ENCODE results near the gene UBL4B.
A peak's percentile ranks its signal among the peaks of the same experiment; 100 is the strongest.

The UBL4B gene

GRCh38 chr1:110119843-110120242 lies 7.6 kb downstream of the UBL4B start:
- Histone ChIP-seq H3K9me3 (ENCODE audit: control insufficient read depth, insufficient read depth, low read depth, low read length) (no peaks in the 10 kb centered on the region), H3K27ac (ENCODE audit: extremely low read depth, low read depth, low read length) (no peak overlapping the region), H3K4me3 (ENCODE audit: low read depth, low read length) (no peak overlapping the region), H3K4me1 (ENCODE audit: control insufficient read depth, insufficient read depth, low read length) (no peaks in the 10 kb centered on the region), H3K36me3 (ENCODE audit: control insufficient read depth in 2 of 2, insufficient read depth in 1 of 2, low read length in 2 of 2) (no peaks in the 10 kb centered on the region)
- CTCF ChIA-PET = interaction anchor here (0.6 to 1.5 kb wide), 4 partner anchors 16 to 1280 kb away, joined by 3 to 8 read pairs (median 4); no protein-coding TSS in a partner anchor
- no peak for TF ChIP-seq ZNF202 (tag by site-specific recombination; IDR thresholded peaks at IDR 0.05; ENCODE audit: borderline replicate concordance)
- peak; percentile 42; the same call in 1 of the 2 replicates for TF ChIP-seq REST (tag by site-specific recombination; IDR thresholded peaks at IDR 0.05)
- POLR2A ChIA-PET = no interaction called here

DNA sequence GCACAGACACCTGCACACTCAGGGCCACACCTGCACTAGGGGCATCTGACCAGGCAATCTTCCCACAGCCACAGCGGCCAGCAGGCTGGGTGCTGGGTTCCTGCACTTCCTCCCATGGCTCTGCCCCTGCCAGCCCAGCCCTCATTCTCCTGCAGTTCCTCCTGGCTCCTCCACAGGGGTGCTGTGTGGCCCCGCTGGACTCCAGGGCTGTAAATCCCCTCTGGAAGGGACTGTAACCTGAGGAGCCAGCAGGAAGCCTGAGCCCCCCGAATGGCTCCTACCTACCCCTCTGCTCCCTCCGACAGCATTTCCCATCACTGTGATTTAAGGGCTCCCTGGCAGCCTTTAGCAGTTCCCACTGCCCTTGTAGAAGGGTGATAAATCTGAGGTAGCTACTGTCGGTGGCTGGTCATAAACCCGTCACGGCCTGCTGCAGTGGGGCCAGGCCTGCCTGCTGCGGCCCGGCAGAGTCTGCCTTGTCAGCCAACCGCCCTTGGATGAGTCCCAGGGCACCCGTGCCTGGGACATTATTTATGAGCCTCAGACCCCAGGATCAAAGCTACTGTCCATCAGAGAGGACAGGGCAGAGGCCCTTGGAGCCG lies 8.8 kb downstream of the UBL4B start:
- ChIA-PET CTCF (interaction anchor here (0.7 kb wide), 1 partner anchor 33 kb away, joined by 5 read pairs; no protein-coding TSS in a partner anchor), POLR2A (no interaction called here)
- H3K27ac ChIP-seq (ENCODE audit: extremely low read depth, low read depth, low read length) = no peak overlapping the region
- H3K36me3 ChIP-seq (ENCODE audit: control insufficient read depth in 2 of 2, insufficient read depth in 1 of 2, low read length in 2 of 2) = no peaks in the 10 kb centered on the region
- no peaks in the 10 kb centered on the region for H3K9me3 ChIP-seq (ENCODE audit: control insufficient read depth, insufficient read depth, low read depth, low read length)
- no peak overlapping the region for H3K4me3 ChIP-seq (ENCODE audit: low read depth, low read length)
- no peaks in the 10 kb centered on the region for H3K4me1 ChIP-seq (ENCODE audit: control insufficient read depth, insufficient read depth, low read length)
- TF ChIP-seq, protein P1, sequence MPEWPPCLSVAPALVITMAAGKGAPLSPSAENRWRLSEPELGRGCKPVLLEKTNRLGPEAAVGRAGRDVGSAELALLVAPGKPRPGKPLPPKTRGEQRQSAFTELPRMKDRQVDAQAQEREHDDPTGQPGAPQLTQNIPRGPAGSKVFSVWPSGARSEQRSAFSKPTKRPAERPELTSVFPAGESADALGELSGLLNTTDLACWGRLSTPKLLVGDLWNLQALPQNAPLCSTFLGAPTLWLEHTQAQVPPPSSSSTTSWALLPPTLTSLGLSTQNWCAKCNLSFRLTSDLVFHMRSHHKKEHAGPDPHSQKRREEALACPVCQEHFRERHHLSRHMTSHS (tag by site-specific recombination; IDR thresholded peaks at IDR 0.05) = no peak
- TF ChIP-seq ZNF18 (tag by site-specific recombination; IDR thresholded peaks at IDR 0.05) = peak; percentile 92
- no peak for TF ChIP-seq KLF7 (tag by site-specific recombination; IDR thresholded peaks at IDR 0.05; ENCODE audit: borderline replicate concordance)
- TF ChIP-seq ZNF10 (tag by site-specific recombination; IDR thresholded peaks at IDR 0.05) = no peak
- TF ChIP-seq ZNF777 (tag by site-specific recombination; IDR thresholded peaks at IDR 0.05; ENCODE audit: borderline replicate concordance) = no peak
- TF ChIP-seq ZIC2 (tag by site-specific recombination; IDR thresholded peaks at IDR 0.05) = peak; percentile 100
- TF ChIP-seq TSHZ1 (tag by site-specific recombination; IDR thresholded peaks at IDR 0.05; ENCODE audit: borderline replicate concordance) = no peak
- TF ChIP-seq HOXD13 (CRISPR knock-in tag; IDR thresholded peaks at IDR 0.05; ENCODE audit: borderline replicate concordance) = no peak
- TF ChIP-seq RBAK (tag by site-specific recombination; IDR thresholded peaks at IDR 0.05) = no peak
- TF ChIP-seq SALL2 (tag by site-specific recombination; IDR thresholded peaks at IDR 0.05; ENCODE audit: borderline replicate concordance) = no peak
- no peak for TF ChIP-seq ZNF707 (tag by site-specific recombination; IDR thresholded peaks at IDR 0.05)
- TF ChIP-seq ZNF341 (tag by site-specific recombination; IDR thresholded peaks at IDR 0.05; ENCODE audit: low read depth) = peak; percentile 49; the same call in 1 of the 2 replicates
- no peak for TF ChIP-seq SP2 (tag by site-specific recombination; IDR thresholded peaks at IDR 0.05)
- TF ChIP-seq ZNF473 (tag by site-specific recombination; IDR thresholded peaks at IDR 0.05) = no peak
- TF ChIP-seq ZNF529 (tag by site-specific recombination; IDR thresholded peaks at IDR 0.05; ENCODE audit: insufficient replicate concordance) = no peak
- TF ChIP-seq ZNF354C (tag by site-specific recombination; IDR thresholded peaks at IDR 0.05; ENCODE audit: borderline replicate concordance, low read depth) = no peak
- TF ChIP-seq ZBTB48 (tag by site-specific recombination; IDR thresholded peaks at IDR 0.05) = no peak; the same call in 1 of the 2 replicates
- no peak for TF ChIP-seq ZNF169 (tag by site-specific recombination; IDR thresholded peaks at IDR 0.05)
- TF ChIP-seq ZNF626 (tag by site-specific recombination; IDR thresholded peaks at IDR 0.05) = no peak
- no peak for TF ChIP-seq MYNN (tag by site-specific recombination; IDR thresholded peaks at IDR 0.05; ENCODE audit: borderline replicate concordance)
- TF ChIP-seq ZNF558 (tag by site-specific recombination; IDR thresholded peaks at IDR 0.05) = no peak
- no peak for TF ChIP-seq ZBTB26 (tag by site-specific recombination; optimal IDR thresholded peaks at IDR 0.05)

All from HEK293 (cell line).